ENCODE results near the gene DMGDH.
A peak's percentile ranks its signal among the peaks of the same experiment; 100 is the strongest.

Gene DMGDH

DNA sequence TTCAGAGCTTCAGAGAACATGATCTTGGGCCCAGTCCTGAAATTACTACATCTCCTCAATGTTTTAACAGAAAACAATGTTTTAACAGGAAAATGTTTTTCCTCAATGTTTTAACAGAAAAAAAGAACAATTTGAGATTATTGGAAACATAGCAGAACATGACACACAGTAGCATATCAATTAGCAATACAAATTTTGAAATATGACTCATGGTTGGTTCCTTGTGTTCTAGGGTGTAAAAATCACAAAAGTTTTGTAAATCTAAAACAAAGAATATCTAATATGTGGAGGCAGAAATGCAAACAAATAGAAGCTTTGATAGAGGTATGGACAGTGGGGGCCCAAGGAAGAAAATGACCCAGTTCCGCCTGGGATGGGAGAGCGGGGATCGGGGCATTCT lies 61.6 kb downstream of the DMGDH start:
- no peaks in the 10 kb centered on the region for H3K36me3 ChIP-seq (ENCODE audit: control insufficient read depth, insufficient read depth, low read length, severe bottlenecking)
- no peak overlapping the region for H3K4me3 ChIP-seq (ENCODE audit: low read length)
- H3K27me3 ChIP-seq (replicated peaks; ENCODE audit: control insufficient read depth, insufficient read depth, low read length) = no peaks in the 10 kb centered on the region
- no peak for DNase-seq (ENCODE audit: low read depth)
- no peak overlapping the region for H3K9ac ChIP-seq (ENCODE audit: low read length)
- peaks cover 2% of the 10 kb centered on the region for H3K9me3 ChIP-seq (ENCODE audit: control insufficient read depth, low read length)
- H3K4me1 ChIP-seq (ENCODE audit: control insufficient read depth, insufficient read depth, low read length) = peaks cover 6% of the 10 kb centered on the region

DNA sequence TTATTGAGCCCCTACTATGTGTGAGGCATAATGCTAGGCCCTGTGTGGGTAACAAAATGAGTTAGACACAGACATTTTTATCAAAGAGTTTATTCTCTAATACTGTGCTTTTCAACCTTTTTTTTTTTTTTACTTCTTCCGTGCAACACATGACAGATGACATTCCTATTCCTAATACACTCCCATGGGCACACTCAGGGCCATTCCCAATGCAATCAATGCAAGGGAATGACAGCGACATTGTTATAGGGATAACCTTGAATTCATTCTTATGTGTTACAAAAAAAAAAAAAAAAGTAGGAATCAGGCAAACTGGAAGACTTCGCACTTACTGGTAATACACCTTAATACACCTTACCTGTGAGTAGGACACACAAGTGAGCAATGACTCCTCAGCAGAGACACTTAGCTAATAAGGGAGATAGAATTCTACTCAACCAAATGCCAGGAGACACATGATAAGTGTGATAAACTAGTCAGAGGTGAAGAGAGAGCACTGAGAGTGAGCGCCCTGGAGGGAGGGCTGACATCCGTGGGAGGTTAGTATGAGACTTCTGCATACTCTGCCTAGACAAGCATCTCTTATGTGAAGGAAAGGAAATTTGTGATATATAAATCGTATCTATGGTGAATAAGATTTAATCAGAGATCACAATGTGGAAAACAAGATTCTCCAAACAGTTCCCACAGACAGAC lies 63.4 kb downstream of the DMGDH start:
- DNase-seq (ENCODE audit: low read depth) = no peak
- Histone ChIP-seq H3K27me3 (replicated peaks; ENCODE audit: control insufficient read depth, insufficient read depth, low read length) (no peaks in the 10 kb centered on the region), H3K4me3 (ENCODE audit: low read length) (no peak overlapping the region), H3K9me3 (ENCODE audit: control insufficient read depth, low read length) (no peaks in the 10 kb centered on the region), H3K4me1 (ENCODE audit: control insufficient read depth, insufficient read depth, low read length) (peaks cover 19% of the 10 kb centered on the region), H3K36me3 (ENCODE audit: control insufficient read depth, insufficient read depth, low read length, severe bottlenecking) (no peaks in the 10 kb centered on the region), H3K9ac (ENCODE audit: low read length) (no peak overlapping the region)

DNA sequence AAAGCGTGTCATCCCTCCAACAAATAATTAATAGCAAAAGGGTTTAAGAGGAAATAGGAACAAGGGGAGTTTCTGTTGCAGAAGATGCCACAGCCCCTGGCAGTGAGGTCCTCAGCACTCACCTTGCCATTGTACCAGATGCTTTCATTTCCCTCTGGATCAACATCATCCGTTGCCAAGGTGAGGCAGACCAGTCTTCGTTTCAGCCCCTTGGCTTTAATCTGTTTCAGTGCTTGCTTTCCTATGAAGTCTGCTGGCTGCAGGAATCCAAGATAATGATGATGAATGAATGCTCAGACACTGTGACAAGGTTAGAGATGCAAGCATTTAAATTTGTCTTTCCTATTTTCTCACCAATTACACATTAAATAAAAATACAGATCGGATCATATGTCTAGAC lies 64.3 kb downstream of the DMGDH start:
- DNase-seq (ENCODE audit: low read depth) = no peak
- Histone ChIP-seq H3K9ac (ENCODE audit: low read length) (no peak overlapping the region), H3K9me3 (ENCODE audit: control insufficient read depth, low read length) (no peaks in the 10 kb centered on the region), H3K27me3 (replicated peaks; ENCODE audit: control insufficient read depth, insufficient read depth, low read length) (no peaks in the 10 kb centered on the region), H3K4me1 (ENCODE audit: control insufficient read depth, insufficient read depth, low read length) (peaks cover 22% of the 10 kb centered on the region), H3K36me3 (ENCODE audit: control insufficient read depth, insufficient read depth, low read length, severe bottlenecking) (no peaks in the 10 kb centered on the region), H3K4me3 (ENCODE audit: low read length) (no peak overlapping the region)

GRCh38 chr5:79002374-79002773 lies 67.1 kb downstream of the DMGDH start:
- peak overlapping the region; percentile 54 for H3K9ac ChIP-seq (ENCODE audit: low read length)

GRCh38 chr5:79001471-79001870 lies 68.0 kb downstream of the DMGDH start:
- H3K9me3 ChIP-seq (ENCODE audit: control insufficient read depth, low read length) = no peaks in the 10 kb centered on the region
- H3K36me3 ChIP-seq (ENCODE audit: control insufficient read depth, insufficient read depth, low read length, severe bottlenecking) = no peaks in the 10 kb centered on the region
- peak overlapping the region; percentile 22 for H3K4me3 ChIP-seq (ENCODE audit: low read length)
- DNase-seq (ENCODE audit: low read depth) = no peak
- H3K9ac ChIP-seq (ENCODE audit: low read length) = peak overlapping the region; percentile 54
- H3K4me1 ChIP-seq (ENCODE audit: control insufficient read depth, insufficient read depth, low read length) = peaks cover 34% of the 10 kb centered on the region
- no peaks in the 10 kb centered on the region for H3K27me3 ChIP-seq (replicated peaks; ENCODE audit: control insufficient read depth, insufficient read depth, low read length)

More at GRCh38 chr5:79002374-79002773, 67.1 kb downstream of the DMGDH start:
- Histone ChIP-seq H3K4me3 (ENCODE audit: low read length) (no peak overlapping the region), H3K36me3 (ENCODE audit: control insufficient read depth, insufficient read depth, low read length, severe bottlenecking) (no peaks in the 10 kb centered on the region), H3K27me3 (replicated peaks; ENCODE audit: control insufficient read depth, insufficient read depth, low read length) (no peaks in the 10 kb centered on the region), H3K9me3 (ENCODE audit: control insufficient read depth, low read length) (no peaks in the 10 kb centered on the region), H3K4me1 (ENCODE audit: control insufficient read depth, insufficient read depth, low read length) (peaks cover 28% of the 10 kb centered on the region)
- DNase-seq (ENCODE audit: low read depth) = peak; percentile 27

DNA sequence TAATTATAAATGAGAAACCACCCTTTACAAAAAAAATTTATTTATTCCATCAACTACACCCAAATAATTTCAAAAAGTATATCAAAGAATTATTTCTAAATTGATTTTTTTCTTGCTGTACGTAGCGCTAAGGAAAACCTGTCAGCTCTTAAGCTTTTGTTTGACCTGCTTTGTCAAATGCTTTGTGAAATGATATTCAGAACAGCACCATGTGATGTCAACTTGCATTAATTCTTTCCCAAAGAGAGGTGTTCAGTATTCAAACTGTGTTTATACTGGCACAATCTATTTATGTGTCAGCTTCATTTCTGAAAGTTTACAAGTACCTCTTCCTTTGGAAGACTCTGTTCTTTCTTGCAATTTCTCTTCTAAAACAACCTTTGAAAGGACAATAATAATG lies 72.4 kb downstream of the DMGDH start:
- DNase-seq (ENCODE audit: low read depth) = no peak
- Histone ChIP-seq H3K27me3 (replicated peaks; ENCODE audit: control insufficient read depth, insufficient read depth, low read length) (no peaks in the 10 kb centered on the region), H3K4me3 (ENCODE audit: low read length) (no peak overlapping the region), H3K9me3 (ENCODE audit: control insufficient read depth, low read length) (no peaks in the 10 kb centered on the region), H3K36me3 (ENCODE audit: control insufficient read depth, insufficient read depth, low read length, severe bottlenecking) (no peaks in the 10 kb centered on the region), H3K9ac (ENCODE audit: low read length) (no peak overlapping the region), H3K4me1 (ENCODE audit: control insufficient read depth, insufficient read depth, low read length) (peaks cover 25% of the 10 kb centered on the region)

DNA sequence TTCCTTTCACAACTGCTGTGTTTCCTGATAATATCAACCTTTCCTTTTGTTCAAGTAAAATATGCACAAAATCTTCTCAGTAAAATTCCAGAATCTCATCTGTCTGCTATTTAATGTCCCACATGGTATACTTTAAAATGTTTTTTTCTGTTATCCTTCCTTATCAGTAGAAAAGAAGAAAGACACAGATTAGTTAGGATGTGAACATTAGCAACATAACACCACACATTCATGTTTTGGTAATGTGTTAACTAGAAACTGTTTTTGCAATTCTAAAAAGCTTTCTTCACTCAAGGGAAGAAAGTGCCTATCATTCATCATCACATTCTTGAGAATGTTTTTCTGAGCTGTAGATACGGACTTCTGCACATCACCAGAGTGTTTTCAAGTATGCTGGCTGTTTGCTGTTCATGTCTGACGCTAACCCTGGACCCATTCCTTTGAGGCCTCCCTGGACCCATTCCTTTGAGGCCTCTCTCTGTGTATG lies 73.9 kb downstream of the DMGDH start:
- no peak overlapping the region for H3K4me3 ChIP-seq (ENCODE audit: low read length)
- peaks cover 11% of the 10 kb centered on the region for H3K4me1 ChIP-seq (ENCODE audit: control insufficient read depth, insufficient read depth, low read length)
- no peaks in the 10 kb centered on the region for H3K27me3 ChIP-seq (replicated peaks; ENCODE audit: control insufficient read depth, insufficient read depth, low read length)
- DNase-seq (ENCODE audit: low read depth) = no peak
- H3K9ac ChIP-seq (ENCODE audit: low read length) = no peak overlapping the region
- no peaks in the 10 kb centered on the region for H3K36me3 ChIP-seq (ENCODE audit: control insufficient read depth, insufficient read depth, low read length, severe bottlenecking)
- H3K9me3 ChIP-seq (ENCODE audit: control insufficient read depth, low read length) = no peaks in the 10 kb centered on the region

- Histone ChIP-seq H3K4me1 (ENCODE audit: control insufficient read depth, insufficient read depth, low read length) (peaks cover 11% of the 10 kb centered on the region), H3K27me3 (replicated peaks; ENCODE audit: control insufficient read depth, insufficient read depth, low read length) (no peaks in the 10 kb centered on the region), H3K36me3 (ENCODE audit: control insufficient read depth, insufficient read depth, low read length, severe bottlenecking) (no peaks in the 10 kb centered on the region), H3K4me3 (ENCODE audit: low read length) (no peak overlapping the region), H3K9ac (ENCODE audit: low read length) (no peak overlapping the region), H3K9me3 (ENCODE audit: control insufficient read depth, low read length) (no peaks in the 10 kb centered on the region)
- no peak for DNase-seq (ENCODE audit: low read depth)
These were observed 76.3 kb downstream of the DMGDH start for GRCh38 chr5:78993165-78993564.

DNA sequence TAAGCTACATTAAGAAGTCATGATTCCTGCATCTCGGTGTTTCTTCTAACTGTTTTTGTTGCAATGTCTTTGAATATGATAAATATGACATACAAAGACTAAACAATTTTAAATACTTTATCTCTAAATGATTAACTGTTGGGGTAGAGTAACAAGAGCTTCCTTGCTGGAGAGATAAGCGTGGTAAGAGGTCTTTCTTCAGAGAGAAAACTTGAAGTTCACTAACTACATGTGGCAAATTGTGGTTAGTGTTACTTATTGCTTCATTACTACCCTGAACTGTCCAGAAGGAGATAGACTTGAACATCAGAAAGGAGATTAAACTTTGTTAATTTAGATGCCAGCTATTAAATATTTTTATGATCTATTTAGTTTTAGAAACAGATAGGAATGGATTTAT lies 77.3 kb downstream of the DMGDH start:
- Histone ChIP-seq H3K4me3 (ENCODE audit: low read length) (no peak overlapping the region), H3K27me3 (replicated peaks; ENCODE audit: control insufficient read depth, insufficient read depth, low read length) (no peaks in the 10 kb centered on the region), H3K9ac (ENCODE audit: low read length) (no peak overlapping the region), H3K36me3 (ENCODE audit: control insufficient read depth, insufficient read depth, low read length, severe bottlenecking) (no peaks in the 10 kb centered on the region), H3K4me1 (ENCODE audit: control insufficient read depth, insufficient read depth, low read length) (peaks cover 4% of the 10 kb centered on the region), H3K9me3 (ENCODE audit: control insufficient read depth, low read length) (no peaks in the 10 kb centered on the region)
- no peak for DNase-seq (ENCODE audit: low read depth)

- H3K9ac ChIP-seq (ENCODE audit: low read length) = no peak overlapping the region
- H3K36me3 ChIP-seq (ENCODE audit: control insufficient read depth, insufficient read depth, low read length, severe bottlenecking) = no peaks in the 10 kb centered on the region
- H3K9me3 ChIP-seq (ENCODE audit: control insufficient read depth, low read length) = no peaks in the 10 kb centered on the region
- peaks cover 9% of the 10 kb centered on the region for H3K4me1 ChIP-seq (ENCODE audit: control insufficient read depth, insufficient read depth, low read length)
- no peak overlapping the region for H3K4me3 ChIP-seq (ENCODE audit: low read length)
- no peak for DNase-seq (ENCODE audit: low read depth)
- H3K27me3 ChIP-seq (replicated peaks; ENCODE audit: control insufficient read depth, insufficient read depth, low read length) = no peaks in the 10 kb centered on the region
These were observed 80.4 kb downstream of the DMGDH start for GRCh38 chr5:78989080-78989479.

DNA sequence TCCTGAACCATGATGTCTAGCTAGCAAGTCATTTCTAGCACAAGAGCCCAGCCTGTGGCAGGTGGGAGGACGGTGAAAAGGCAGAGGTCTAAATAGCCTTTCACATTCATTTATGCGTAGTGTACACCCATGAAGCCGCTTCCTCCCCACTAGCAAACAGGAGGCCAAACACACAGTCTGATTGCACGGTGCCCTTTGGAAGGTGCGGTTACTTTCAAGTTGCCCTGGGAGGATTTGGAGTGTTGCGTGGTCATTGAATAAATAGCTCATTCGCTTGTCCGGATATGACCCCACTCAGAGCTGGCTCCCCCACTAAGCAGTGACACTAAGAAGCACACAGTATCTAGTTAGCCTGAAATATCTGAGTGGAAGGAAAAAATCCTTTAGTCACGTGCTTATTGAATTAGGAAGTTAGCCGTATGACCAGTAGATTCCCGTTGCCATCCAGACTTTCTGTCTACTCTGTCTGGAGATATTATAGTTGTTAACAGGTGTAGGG lies 83.7 kb downstream of the DMGDH start:
- H3K9me3 ChIP-seq (ENCODE audit: control insufficient read depth, low read length) = no peaks in the 10 kb centered on the region

More for the DNA sequence above, 83.7 kb downstream of the DMGDH start:
- H3K27me3 ChIP-seq (replicated peaks; ENCODE audit: control insufficient read depth, insufficient read depth, low read length) = no peaks in the 10 kb centered on the region
- H3K36me3 ChIP-seq (ENCODE audit: control insufficient read depth, insufficient read depth, low read length, severe bottlenecking) = no peaks in the 10 kb centered on the region
- DNase-seq (ENCODE audit: low read depth) = peak; percentile 58
- H3K4me3 ChIP-seq (ENCODE audit: low read length) = peak overlapping the region; percentile 87
- peak overlapping the region; percentile 90 for H3K9ac ChIP-seq (ENCODE audit: low read length)
- H3K4me1 ChIP-seq (ENCODE audit: control insufficient read depth, insufficient read depth, low read length) = peaks cover 22% of the 10 kb centered on the region

Measured in adipocyte (in vitro differentiated cells).